Gastrocnemius medialis (tissue), 4 donors: ENCODE results near the gene TNIK.

Source experiments
- CTCF ChIP-seq, 5 experiments: fragments of 450-650 bp in 3 of 5; fragments of 200-600 bp in 2 of 5; sonication (generic) in 2 of 5; IDR thresholded peaks in 4 of 5; conservative IDR thresholded peaks in 1 of 5; 1 replicate in 4 of 5; 2 replicates in 1 of 5; pipeline ENCODE4 v1.5.1; 2016 to 2019; ENCODE audit warnings: antibody characterized with exemption in 5 of 5, mild to moderate bottlenecking in 3 of 5, moderate library complexity in 3 of 5
- POLR2A ChIP-seq, 2 donors: fragments of 450-650 bp; IDR thresholded peaks; one replicate each; pipeline ENCODE4 v1.6.1; 2017; ENCODE audit warnings: antibody characterized with exemption in 2 of 2, mild to moderate bottlenecking in 2 of 2, moderate library complexity in 2 of 2

- TF ChIP-seq CTCF (IDR thresholded peaks at IDR 0.05 in 4 of 5, conservative IDR thresholded peaks at IDR 0.05 in 1 of 5) (no peak), POLR2A (IDR thresholded peaks at IDR 0.05) (no peak)
Observed at GRCh38 chr3:171221104-171221503, 239.1 kb downstream of the TNIK start.
